ENCODE data around the gene SLC35E1.

DNA sequence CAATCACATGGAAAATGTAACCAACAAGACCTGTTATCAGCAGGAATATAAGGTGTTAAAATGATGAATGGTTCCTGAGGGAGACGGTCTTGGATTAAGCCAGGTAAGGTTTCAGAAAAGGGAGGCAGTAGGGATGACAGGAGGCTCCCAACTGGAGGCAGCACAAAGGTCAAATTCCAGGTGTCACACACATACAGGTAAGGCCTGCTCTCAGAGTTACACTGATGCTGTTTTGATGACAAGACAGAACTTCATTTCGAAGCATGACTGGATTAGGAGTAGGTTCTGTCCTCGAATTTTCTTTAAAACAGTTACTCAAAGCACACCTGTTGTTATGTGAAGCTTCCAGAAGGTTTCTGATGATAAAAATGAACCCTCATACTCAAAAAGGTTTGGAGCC is 48.4 kb upstream of the SLC35E1 start:
- TF ChIP-seq, protein P1, sequence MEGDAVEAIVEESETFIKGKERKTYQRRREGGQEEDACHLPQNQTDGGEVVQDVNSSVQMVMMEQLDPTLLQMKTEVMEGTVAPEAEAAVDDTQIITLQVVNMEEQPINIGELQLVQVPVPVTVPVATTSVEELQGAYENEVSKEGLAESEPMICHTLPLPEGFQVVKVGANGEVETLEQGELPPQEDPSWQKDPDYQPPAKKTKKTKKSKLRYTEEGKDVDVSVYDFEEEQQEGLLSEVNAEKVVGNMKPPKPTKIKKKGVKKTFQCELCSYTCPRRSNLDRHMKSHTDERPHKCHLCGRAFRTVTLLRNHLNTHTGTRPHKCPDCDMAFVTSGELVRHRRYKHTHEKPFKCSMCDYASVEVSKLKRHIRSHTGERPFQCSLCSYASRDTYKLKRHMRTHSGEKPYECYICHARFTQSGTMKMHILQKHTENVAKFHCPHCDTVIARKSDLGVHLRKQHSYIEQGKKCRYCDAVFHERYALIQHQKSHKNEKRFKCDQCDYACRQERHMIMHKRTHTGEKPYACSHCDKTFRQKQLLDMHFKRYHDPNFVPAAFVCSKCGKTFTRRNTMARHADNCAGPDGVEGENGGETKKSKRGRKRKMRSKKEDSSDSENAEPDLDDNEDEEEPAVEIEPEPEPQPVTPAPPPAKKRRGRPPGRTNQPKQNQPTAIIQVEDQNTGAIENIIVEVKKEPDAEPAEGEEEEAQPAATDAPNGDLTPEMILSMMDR (conservative IDR thresholded peaks at IDR 0.05), result no peak
- no peak for TF ChIP-seq ZFX (IDR thresholded peaks at IDR 0.05)

All from C4-2B (cell line).